Stimulated activated naive B cell treated with anti-CD40 and anti-IgM and Interleukin-4, amounts not matched to agents 10 μg/mL and 1 μg/mL and 100 μg/mL, for 72 hours (primary cell): ENCODE measurements around the gene GMDS.

Experiments
- ATAC-seq, 2 donors: fragments of 150-1000 bp; cut with Tn5 transposase; replicated peaks; 2 replicates each; pipeline ENCODE4 v1.10.0; 2021; ENCODE audit warnings: moderate library complexity in 1 of 2
- DNase-seq: peaks from one replicate; pipeline ENCODE4 v3.0.0; 2021
- H3K27ac Mint-ChIP-seq: one replicate; pipeline ENCODE4 v1.8.0; 2022; ENCODE audit warnings: mild to moderate bottlenecking, mixed read lengths
- H3K27me3 Mint-ChIP-seq, 2 donors: one replicate each; pipeline ENCODE4 v1.8.0; 2022; ENCODE audit warnings: mixed read lengths in 2 of 2
- H3K36me3 Mint-ChIP-seq, 2 donors: one replicate each; pipeline ENCODE4 v1.8.0; 2022; ENCODE audit warnings: mixed read lengths in 2 of 2, mild to moderate bottlenecking in 1 of 2
- H3K4me1 Mint-ChIP-seq, 2 donors: one replicate each; pipeline ENCODE4 v1.8.0; 2022; ENCODE audit warnings: mixed read lengths in 2 of 2, mild to moderate bottlenecking in 1 of 2
- H3K4me3 Mint-ChIP-seq, 2 donors: one replicate each; pipeline ENCODE4 v1.8.0; 2022; ENCODE audit warnings: mild to moderate bottlenecking in 2 of 2, mixed read lengths in 2 of 2, moderate library complexity in 1 of 2
- H3K9me3 Mint-ChIP-seq, 2 donors: one replicate each; pipeline ENCODE4 v1.8.0; 2022; ENCODE audit warnings: mixed read lengths in 2 of 2, mild to moderate bottlenecking in 1 of 2

Gene GMDS

GRCh38 chr6:1735239-1735803, 510.1 kb downstream of the GMDS start:
- H3K4me1 Mint-ChIP-seq = peaks cover 0 to 16% of the 10 kb centered on the region in 2 donors
- peaks cover 10% of the 10 kb centered on the region in 2 donors for H3K9me3 Mint-ChIP-seq
- H3K4me3 Mint-ChIP-seq = no peak overlapping the region
- ATAC-seq = no peak
- DNase-seq = no peak
- H3K27ac Mint-ChIP-seq = peak overlapping the region; percentile 37
- no peaks in the 10 kb centered on the region for H3K27me3 Mint-ChIP-seq
- H3K36me3 Mint-ChIP-seq = peaks cover 21 to 28% of the 10 kb centered on the region in 2 donors

GRCh38 chr6:1730882-1731281, 514.5 kb downstream of the GMDS start:
- Mint-ChIP-seq H3K36me3 (peaks cover 26 to 42% of the 10 kb centered on the region in 2 donors), H3K4me3 (no peak overlapping the region), H3K27me3 (no peaks in the 10 kb centered on the region), H3K4me1 (peaks cover 0 to 5% of the 10 kb centered on the region in 2 donors), H3K9me3 (peaks cover 10 to 12% of the 10 kb centered on the region in 2 donors), H3K27ac (no peak overlapping the region)
- ATAC-seq = no peak
- DNase-seq = no peak

GRCh38 chr6:1729750-1730140, 515.7 kb downstream of the GMDS start:
- peaks cover 10 to 12% of the 10 kb centered on the region in 2 donors for H3K9me3 Mint-ChIP-seq
- no peak overlapping the region for H3K27ac Mint-ChIP-seq
- H3K4me1 Mint-ChIP-seq = peaks cover 1 to 5% of the 10 kb centered on the region in 2 donors
- no peaks in the 10 kb centered on the region for H3K27me3 Mint-ChIP-seq
- no peak for DNase-seq
- peaks cover 34 to 53% of the 10 kb centered on the region in 2 donors for H3K36me3 Mint-ChIP-seq
- no peak for ATAC-seq
- H3K4me3 Mint-ChIP-seq = no peak overlapping the region

GRCh38 chr6:1729133-1729749, 516.2 kb downstream of the GMDS start:
- ATAC-seq = no peak
- no peak overlapping the region for H3K27ac Mint-ChIP-seq
- peaks cover 37 to 56% of the 10 kb centered on the region in 2 donors for H3K36me3 Mint-ChIP-seq
- H3K9me3 Mint-ChIP-seq = peaks cover 10 to 12% of the 10 kb centered on the region in 2 donors
- DNase-seq = no peak
- H3K4me3 Mint-ChIP-seq = no peak overlapping the region
- no peaks in the 10 kb centered on the region for H3K27me3 Mint-ChIP-seq
- H3K4me1 Mint-ChIP-seq = peaks cover 3 to 5% of the 10 kb centered on the region in 2 donors

- peaks cover 29 to 45% of the 10 kb centered on the region in 2 donors for H3K36me3 Mint-ChIP-seq
- peaks cover 7 to 9% of the 10 kb centered on the region in 2 donors for H3K9me3 Mint-ChIP-seq
- H3K4me1 Mint-ChIP-seq = peaks cover 3 to 5% of the 10 kb centered on the region in 2 donors
- DNase-seq (no peak), ATAC-seq (no peak)
- H3K27ac Mint-ChIP-seq = no peak overlapping the region
- no peak overlapping the region for H3K4me3 Mint-ChIP-seq
- no peaks in the 10 kb centered on the region for H3K27me3 Mint-ChIP-seq
Observed at GRCh38 chr6:1726341-1726768, 519.0 kb downstream of the GMDS start.

GRCh38 chr6:1724616-1725015, 520.8 kb downstream of the GMDS start:
- Mint-ChIP-seq H3K27ac (no peak overlapping the region), H3K36me3 (peaks cover 23 to 38% of the 10 kb centered on the region in 2 donors), H3K4me3 (no peak overlapping the region), H3K4me1 (peaks cover under 1 to 3% of the 10 kb centered on the region in 2 donors), H3K9me3 (no peaks in the 10 kb centered on the region), H3K27me3 (no peaks in the 10 kb centered on the region)
- DNase-seq (no peak), ATAC-seq (no peak)

- Mint-ChIP-seq H3K27me3 (no peaks in the 10 kb centered on the region), H3K9me3 (no peaks in the 10 kb centered on the region), H3K36me3 (peaks cover 24 to 40% of the 10 kb centered on the region in 2 donors), H3K27ac (no peak overlapping the region), H3K4me1 (peaks cover 0 to 3% of the 10 kb centered on the region in 2 donors), H3K4me3 (no peak overlapping the region)
- ATAC-seq (no peak), DNase-seq (no peak)
Observed at GRCh38 chr6:1724124-1724523, 521.3 kb downstream of the GMDS start.

GRCh38 chr6:1722801-1723200, 522.6 kb downstream of the GMDS start:
- H3K36me3 Mint-ChIP-seq = peaks cover 29 to 49% of the 10 kb centered on the region in 2 donors
- no peak overlapping the region for H3K27ac Mint-ChIP-seq

GRCh38 chr6:1720620-1721322, 524.6 kb downstream of the GMDS start:
- H3K27ac Mint-ChIP-seq = no peak overlapping the region
- H3K36me3 Mint-ChIP-seq = peaks cover 28 to 44% of the 10 kb centered on the region in 2 donors
- ATAC-seq (no peak), DNase-seq (no peak)
- H3K4me3 Mint-ChIP-seq = no peak overlapping the region
- no peaks in the 10 kb centered on the region for H3K27me3 Mint-ChIP-seq
- peaks cover 0 to 3% of the 10 kb centered on the region in 2 donors for H3K4me1 Mint-ChIP-seq
- H3K9me3 Mint-ChIP-seq = no peaks in the 10 kb centered on the region

More at GRCh38 chr6:1722801-1723200, 522.6 kb downstream of the GMDS start:
- ATAC-seq = no peak
- Mint-ChIP-seq H3K4me1 (peaks cover 0 to 3% of the 10 kb centered on the region in 2 donors), H3K4me3 (no peak overlapping the region), H3K9me3 (no peaks in the 10 kb centered on the region), H3K27me3 (no peaks in the 10 kb centered on the region)
- no peak for DNase-seq

- no peaks in the 10 kb centered on the region for H3K27me3 Mint-ChIP-seq
- DNase-seq (no peak), ATAC-seq (no peak)
- H3K36me3 Mint-ChIP-seq = peaks cover 19 to 36% of the 10 kb centered on the region in 2 donors
- no peak overlapping the region for H3K27ac Mint-ChIP-seq
- H3K4me1 Mint-ChIP-seq = peaks cover 0 to 3% of the 10 kb centered on the region in 2 donors
- no peaks in the 10 kb centered on the region for H3K9me3 Mint-ChIP-seq
- no peak overlapping the region for H3K4me3 Mint-ChIP-seq
Observed at GRCh38 chr6:1719922-1720321, 525.5 kb downstream of the GMDS start.

- H3K4me1 Mint-ChIP-seq = no peaks in the 10 kb centered on the region
- no peak overlapping the region for H3K27ac Mint-ChIP-seq
- H3K36me3 Mint-ChIP-seq = peaks cover 11 to 29% of the 10 kb centered on the region in 2 donors
- H3K4me3 Mint-ChIP-seq = no peak overlapping the region
- no peak for ATAC-seq
- H3K27me3 Mint-ChIP-seq = no peaks in the 10 kb centered on the region
- no peak for DNase-seq
- H3K9me3 Mint-ChIP-seq = no peaks in the 10 kb centered on the region
Observed at GRCh38 chr6:1716868-1717267, 528.5 kb downstream of the GMDS start.

- Mint-ChIP-seq H3K9me3 (no peaks in the 10 kb centered on the region), H3K27ac (no peak overlapping the region), H3K36me3 (peaks cover 11 to 32% of the 10 kb centered on the region in 2 donors), H3K27me3 (no peaks in the 10 kb centered on the region), H3K4me3 (no peak overlapping the region), H3K4me1 (no peaks in the 10 kb centered on the region)
- ATAC-seq (no peak), DNase-seq (no peak)
Observed at GRCh38 chr6:1716396-1716795, 529.0 kb downstream of the GMDS start.

- Mint-ChIP-seq H3K27ac (no peak overlapping the region), H3K9me3 (no peaks in the 10 kb centered on the region), H3K4me1 (no peaks in the 10 kb centered on the region), H3K36me3 (peaks cover 11 to 28% of the 10 kb centered on the region in 2 donors), H3K4me3 (no peak overlapping the region), H3K27me3 (no peaks in the 10 kb centered on the region)
- ATAC-seq (no peak), DNase-seq (no peak)
Observed at GRCh38 chr6:1715336-1715735, 530.1 kb downstream of the GMDS start.

- no peaks in the 10 kb centered on the region for H3K9me3 Mint-ChIP-seq
- H3K4me1 Mint-ChIP-seq = no peaks in the 10 kb centered on the region
- ATAC-seq = no peak
- peaks cover 11 to 28% of the 10 kb centered on the region in 2 donors for H3K36me3 Mint-ChIP-seq
- no peak for DNase-seq
- H3K27ac Mint-ChIP-seq = no peak overlapping the region
- H3K27me3 Mint-ChIP-seq = no peaks in the 10 kb centered on the region
- no peak overlapping the region for H3K4me3 Mint-ChIP-seq
Observed at GRCh38 chr6:1714654-1715053, 530.8 kb downstream of the GMDS start.
